ENCODE measurements around the gene RPS6KA4.
"Not testable (repeated sequence)": the region's sequence is repeated elsewhere in the genome, so short reads cannot be mapped to it uniquely, and the experiment has no call there.

The RPS6KA4 gene

GRCh38 chr11:64409707-64410403 is 50.9 kb downstream of the RPS6KA4 start:
- Histone ChIP-seq H3K9me3 (no peaks in the 10 kb centered on the region), H3K4me3 (no peak overlapping the region), H3K9ac (no peak overlapping the region), H3K27me3 (no peaks in the 10 kb centered on the region), H3K36me3 (no peaks in the 10 kb centered on the region), H3K4me2 (peak overlapping the region; percentile 68), H4K20me1 (no peaks in the 10 kb centered on the region), H3K27ac (peak overlapping the region; percentile 23; the same call in 1 of the 2 replicates), H3K4me1 (peaks cover 70% of the 10 kb centered on the region)
- no peak for TF ChIP-seq Cebpa-rat (IDR thresholded peaks at IDR 0.05)

DNA sequence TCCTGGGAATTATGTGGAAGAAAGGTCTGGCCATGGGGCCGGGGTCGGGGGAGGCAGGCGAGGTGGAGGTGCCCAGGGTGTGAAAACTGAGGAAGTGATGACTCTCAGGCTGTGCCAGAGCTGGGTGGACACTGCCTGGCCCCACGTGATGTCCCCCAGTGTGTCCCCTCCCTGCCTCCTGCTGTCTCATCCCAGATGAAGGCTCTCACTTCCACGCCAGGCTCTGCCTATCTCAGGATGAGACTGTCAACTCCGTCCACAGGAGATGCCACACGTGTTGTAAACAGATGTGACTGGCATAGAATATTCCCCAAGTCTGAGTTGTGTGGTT is 51.4 kb downstream of the RPS6KA4 start:
- Histone ChIP-seq H4K20me1 (no peaks in the 10 kb centered on the region), H3K27me3 (no peaks in the 10 kb centered on the region), H3K9ac (no peak overlapping the region), H3K36me3 (no peaks in the 10 kb centered on the region), H3K9me3 (no peaks in the 10 kb centered on the region), H3K4me3 (no peak overlapping the region), H3K4me2 (peak overlapping the region; percentile 68), H3K27ac (peak overlapping the region; percentile 23; the same call in 1 of the 2 replicates), H3K4me1 (peaks cover 70% of the 10 kb centered on the region)
- no peak for TF ChIP-seq Cebpa-rat (IDR thresholded peaks at IDR 0.05)

- Histone ChIP-seq H3K4me2 (no peak overlapping the region), H3K27me3 (no peaks in the 10 kb centered on the region), H3K9ac (no peak overlapping the region), H3K27ac (no peak overlapping the region), H3K4me1 (peaks cover 60% of the 10 kb centered on the region), H3K36me3 (no peaks in the 10 kb centered on the region), H4K20me1 (no peaks in the 10 kb centered on the region), H3K4me3 (no peak overlapping the region), H3K9me3 (peaks cover 13% of the 10 kb centered on the region; the same call in 1 of the 2 replicates)
- no peak for TF ChIP-seq Cebpa-rat (IDR thresholded peaks at IDR 0.05)
Measured at GRCh38 chr11:64413417-64413816, 54.5 kb downstream of the RPS6KA4 start.

GRCh38 chr11:64415286-64415685 is 56.3 kb downstream of the RPS6KA4 start:
- peak overlapping the region; percentile 76 for H3K4me2 ChIP-seq
- no peak overlapping the region for H3K9ac ChIP-seq

GRCh38 chr11:64415996-64416728 is 57.2 kb downstream of the RPS6KA4 start:
- Histone ChIP-seq H3K4me1 (peaks cover 55% of the 10 kb centered on the region), H3K9ac (no peak overlapping the region), H3K27me3 (no peaks in the 10 kb centered on the region), H3K27ac (peak overlapping the region; percentile 27), H3K4me3 (no peak overlapping the region), H4K20me1 (no peaks in the 10 kb centered on the region), H3K36me3 (no peaks in the 10 kb centered on the region), H3K9me3 (peaks cover 33% of the 10 kb centered on the region), H3K4me2 (peak overlapping the region; percentile 76)
- TF ChIP-seq Cebpa-rat (IDR thresholded peaks at IDR 0.05) = no peak

More at GRCh38 chr11:64415286-64415685, 56.3 kb downstream of the RPS6KA4 start:
- H3K4me1 ChIP-seq = peaks cover 60% of the 10 kb centered on the region
- no peaks in the 10 kb centered on the region for H3K27me3 ChIP-seq
- H3K27ac ChIP-seq = peak overlapping the region; percentile 27
- H3K9me3 ChIP-seq = peaks cover 27% of the 10 kb centered on the region
- H4K20me1 ChIP-seq = no peaks in the 10 kb centered on the region
- no peak overlapping the region for H3K4me3 ChIP-seq
- no peak for TF ChIP-seq Cebpa-rat (IDR thresholded peaks at IDR 0.05)
- no peaks in the 10 kb centered on the region for H3K36me3 ChIP-seq

- H3K27ac ChIP-seq, H4K20me1 ChIP-seq, H3K36me3 ChIP-seq, H3K4me3 ChIP-seq, H3K9ac ChIP-seq, H3K27me3 ChIP-seq: not testable (repeated sequence)
- H3K9me3 ChIP-seq = peaks cover 54% of the 10 kb centered on the region
- H3K4me1 ChIP-seq = peaks cover 52% of the 10 kb centered on the region
- H3K4me2 ChIP-seq = peak overlapping the region; percentile 14; the same call in 1 of the 2 replicates
Measured at GRCh38 chr11:64418233-64418632, 59.3 kb downstream of the RPS6KA4 start.

- TF ChIP-seq Cebpa-rat (IDR thresholded peaks at IDR 0.05) = no peak
- Histone ChIP-seq H3K36me3 (no peaks in the 10 kb centered on the region), H3K27me3 (no peaks in the 10 kb centered on the region), H4K20me1 (no peaks in the 10 kb centered on the region), H3K27ac (no peak overlapping the region), H3K4me3 (no peak overlapping the region), H3K9me3 (peaks cover 54% of the 10 kb centered on the region), H3K4me1 (peaks cover 52% of the 10 kb centered on the region), H3K9ac (no peak overlapping the region), H3K4me2 (peak overlapping the region; percentile 38)
Measured at GRCh38 chr11:64419257-64419790, 60.4 kb downstream of the RPS6KA4 start.

GRCh38 chr11:64419818-64420485 is 61.0 kb downstream of the RPS6KA4 start:
- no peaks in the 10 kb centered on the region for H3K27me3 ChIP-seq
- TF ChIP-seq Cebpa-rat (IDR thresholded peaks at IDR 0.05) = no peak
- H3K4me1 ChIP-seq = peaks cover 46% of the 10 kb centered on the region
- no peaks in the 10 kb centered on the region for H4K20me1 ChIP-seq
- H3K4me3 ChIP-seq = no peak overlapping the region
- peak overlapping the region; percentile 38 for H3K4me2 ChIP-seq
- H3K9me3 ChIP-seq = peaks cover 54% of the 10 kb centered on the region
- H3K9ac ChIP-seq = no peak overlapping the region
- no peaks in the 10 kb centered on the region for H3K36me3 ChIP-seq
- H3K27ac ChIP-seq = no peak overlapping the region

All from BLaER1 (cell line).